ENCODE results near the gene NETO2.
"Not testable (repeated sequence)": the region's sequence is repeated elsewhere in the genome, so short reads cannot be mapped to it uniquely, and the experiment has no call there.

NETO2 gene

GRCh38 chr16:47143677-47144558 is at the start of gene NETO2:
Gene NETO2, minus strand, starts transcription at chr16:47143945. Its CDS starts 333 bp downstream, at chr16:47143612.
- TF ChIP-seq CTCF (IDR thresholded peaks at IDR 0.05; ENCODE audit: insufficient read depth, low read length, missing control alignments): peak; percentile 75
- DNase-seq (ENCODE audit: low read depth, low spot score): no peak
- H3K4me3 ChIP-seq (ENCODE audit: low read depth, low read length): peak within 1 kb of the TSS; percentile 73
- CTCF ChIA-PET: interaction anchor here (0.6 to 6.9 kb wide), 53 partner anchors 10 to 1069 kb away, joined by 3 to 322 read pairs (median 4); partner anchors contain the start of genes ABCC12, ITFG1 and PHKB
- POLR2A ChIA-PET: interaction anchor here (0.5 to 1.6 kb wide), 6 partner anchors 21 to 1107 kb away, joined by 3 to 7 read pairs (median 3); partner anchors contain the start of genes ITFG1 and PHKB

GRCh38 chr16:47182318-47182717 is 38.6 kb upstream of the NETO2 start:
- no peak for DNase-seq (ENCODE audit: low read depth, low spot score)
- CTCF ChIA-PET: no interaction called here
- POLR2A ChIA-PET: no interaction called here
- no peak overlapping the region for H3K4me3 ChIP-seq (ENCODE audit: low read depth, low read length)
- TF ChIP-seq CTCF (IDR thresholded peaks at IDR 0.05; ENCODE audit: insufficient read depth, low read length, missing control alignments): no peak

- CTCF ChIA-PET; POLR2A ChIA-PET; H3K4me3 ChIP-seq (ENCODE audit: low read depth, low read length); DNase-seq (ENCODE audit: low read depth, low spot score): not testable (repeated sequence)
These were observed 37.3 kb upstream of the NETO2 start for GRCh38 chr16:47181066-47181465.

- ChIA-PET CTCF (no interaction called here), POLR2A (no interaction called here)
- H3K4me3 ChIP-seq (ENCODE audit: low read depth, low read length): no peak overlapping the region
- no peak for DNase-seq (ENCODE audit: low read depth, low spot score)
- no peak for TF ChIP-seq CTCF (IDR thresholded peaks at IDR 0.05; ENCODE audit: insufficient read depth, low read length, missing control alignments)
These were observed 36.3 kb upstream of the NETO2 start for GRCh38 chr16:47180073-47180472.

GRCh38 chr16:47175152-47175551 is 31.4 kb upstream of the NETO2 start:
- no peak overlapping the region for H3K4me3 ChIP-seq (ENCODE audit: low read depth, low read length)
- POLR2A ChIA-PET: no interaction called here
- no peak for TF ChIP-seq CTCF (IDR thresholded peaks at IDR 0.05; ENCODE audit: insufficient read depth, low read length, missing control alignments)
- DNase-seq (ENCODE audit: low read depth, low spot score): no peak
- CTCF ChIA-PET: interaction anchor here (1.2 kb wide), 1 partner anchor 499 kb away, joined by 3 read pairs; no protein-coding TSS in a partner anchor

GRCh38 chr16:47162670-47163420 is 19.1 kb upstream of the NETO2 start:
- TF ChIP-seq CTCF (IDR thresholded peaks at IDR 0.05; ENCODE audit: insufficient read depth, low read length, missing control alignments): no peak
- POLR2A ChIA-PET: no interaction called here
- DNase-seq (ENCODE audit: low read depth, low spot score): no peak
- H3K4me3 ChIP-seq (ENCODE audit: low read depth, low read length): no peak overlapping the region
- CTCF ChIA-PET: interaction anchor here (1.1 to 5.5 kb wide), 3 partner anchors 20 to 1002 kb away, joined by 3 to 30 read pairs (median 4); partner anchors contain the start of gene NETO2

Measured in AG04449 (cell line).